BJ (cell line): Measurements from ENCODE around the gene NCAPD3. TPM values are rescaled to one million over a fixed set of nuclear protein-coding genes. Genes with fewer than 3 reads are reported as not detected.

Source experiments
- CTCF ChIA-PET: fragments of 350-600 bp; formaldehyde crosslinking; extraction: SDS; loops from one replicate; lab custom pipeline; 2021; ENCODE audit warnings: antibody characterized with exemption, inconsistent platforms; lab: Yijun Ruan, JAX
- POLR2A ChIA-PET: fragments of 300-600 bp; sonication (Branson Sonifier 250); formaldehyde crosslinking; extraction: SDS; loops from one replicate; lab custom pipeline; 2021; ENCODE audit warnings: antibody characterized with exemption; lab: Charles Lee
- DNase-seq: peaks from one replicate; pipeline ENCODE4 v3.0.0-alpha.2; 2011; ENCODE audit warnings: low read depth
- H3K27me3 ChIP-seq: 2 replicates; pipeline ENCODE4 v1.6.0; 2011; ENCODE audit warnings: low read length; ENCODE audit not compliant: control insufficient read depth, insufficient read depth
- H3K36me3 ChIP-seq: 2 replicates; pipeline ENCODE4 v1.5.1; 2011; ENCODE audit warnings: low read length; ENCODE audit not compliant: control insufficient read depth, insufficient read depth
- H3K4me3 ChIP-seq: 2 replicates; pipeline ENCODE4 v1.5.1; 2011; ENCODE audit warnings: low read depth, mild to moderate bottlenecking, control low read depth, low read length
- polyA plus RNA-seq: library from polyadenylated mRNA; depleted of rRNA; stranded (reverse); fragments of >200 nt; gene quantifications from 2 replicates; pipeline ENCODE4 v1.2.3, GENCODE V29; 2011
- TF ChIP-seq, protein P1 (sequence below): IDR thresholded peaks from 2 replicates; pipeline ENCODE4 v1.5.1; 2011; ENCODE audit warnings: low read depth, mild to moderate bottlenecking, control low read depth, inconsistent platforms, low read length, moderate library complexity; ENCODE audit not compliant: insufficient read depth

The NCAPD3 gene
- polyA plus RNA-seq, 1 experiment: 18.1 TPM

DNA sequence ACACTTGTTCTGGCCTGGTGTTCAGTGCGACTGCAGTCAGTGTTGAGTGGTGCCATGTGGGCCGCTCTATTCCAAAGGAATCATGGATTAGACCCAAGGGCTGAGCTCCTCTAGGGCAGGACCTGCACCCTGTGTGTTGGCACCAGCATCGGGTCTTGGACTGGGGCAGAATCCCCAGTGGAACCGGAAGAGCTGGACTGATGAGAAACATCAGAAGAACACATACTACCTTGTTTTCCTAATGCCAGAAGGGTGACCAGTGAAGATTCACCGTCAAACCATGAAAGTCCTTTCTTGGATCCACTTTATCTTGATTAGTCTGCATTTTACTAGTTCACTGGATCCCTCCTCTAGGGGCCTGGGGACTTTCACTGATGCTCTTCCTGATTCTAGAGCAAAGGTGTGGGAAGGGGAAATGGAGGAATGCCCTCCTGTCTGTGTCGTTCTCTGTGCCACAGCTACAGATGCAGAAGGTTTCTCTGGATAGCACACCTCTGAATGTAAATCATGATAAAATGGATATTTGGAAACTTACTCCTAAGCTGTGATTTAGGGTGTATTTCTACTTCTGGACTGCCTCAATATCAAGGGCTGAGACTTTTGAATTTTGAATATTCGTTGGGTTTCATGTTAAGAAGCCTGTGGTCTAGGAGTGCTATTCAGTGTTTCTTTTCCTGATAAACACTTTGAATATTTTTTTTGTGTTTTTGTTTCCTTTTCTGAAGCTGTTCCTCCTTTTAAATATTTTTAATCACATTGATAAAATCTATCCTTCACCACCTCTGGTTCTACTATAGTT, 41.4 kb upstream of the NCAPD3 start:
- TF ChIP-seq, protein P1, sequence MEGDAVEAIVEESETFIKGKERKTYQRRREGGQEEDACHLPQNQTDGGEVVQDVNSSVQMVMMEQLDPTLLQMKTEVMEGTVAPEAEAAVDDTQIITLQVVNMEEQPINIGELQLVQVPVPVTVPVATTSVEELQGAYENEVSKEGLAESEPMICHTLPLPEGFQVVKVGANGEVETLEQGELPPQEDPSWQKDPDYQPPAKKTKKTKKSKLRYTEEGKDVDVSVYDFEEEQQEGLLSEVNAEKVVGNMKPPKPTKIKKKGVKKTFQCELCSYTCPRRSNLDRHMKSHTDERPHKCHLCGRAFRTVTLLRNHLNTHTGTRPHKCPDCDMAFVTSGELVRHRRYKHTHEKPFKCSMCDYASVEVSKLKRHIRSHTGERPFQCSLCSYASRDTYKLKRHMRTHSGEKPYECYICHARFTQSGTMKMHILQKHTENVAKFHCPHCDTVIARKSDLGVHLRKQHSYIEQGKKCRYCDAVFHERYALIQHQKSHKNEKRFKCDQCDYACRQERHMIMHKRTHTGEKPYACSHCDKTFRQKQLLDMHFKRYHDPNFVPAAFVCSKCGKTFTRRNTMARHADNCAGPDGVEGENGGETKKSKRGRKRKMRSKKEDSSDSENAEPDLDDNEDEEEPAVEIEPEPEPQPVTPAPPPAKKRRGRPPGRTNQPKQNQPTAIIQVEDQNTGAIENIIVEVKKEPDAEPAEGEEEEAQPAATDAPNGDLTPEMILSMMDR: no peak
- ChIA-PET POLR2A (no interaction called here), CTCF (interaction anchor here (0.9 kb wide), 1 partner anchor 32 kb away, joined by 3 read pairs; no protein-coding TSS in a partner anchor)
- Histone ChIP-seq H3K27me3 (no peaks in the 10 kb centered on the region; the same call in none of the 2 replicates), H3K4me3 (no peak overlapping the region), H3K36me3 (peaks cover 9% of the 10 kb centered on the region)
- no peak for DNase-seq

DNA sequence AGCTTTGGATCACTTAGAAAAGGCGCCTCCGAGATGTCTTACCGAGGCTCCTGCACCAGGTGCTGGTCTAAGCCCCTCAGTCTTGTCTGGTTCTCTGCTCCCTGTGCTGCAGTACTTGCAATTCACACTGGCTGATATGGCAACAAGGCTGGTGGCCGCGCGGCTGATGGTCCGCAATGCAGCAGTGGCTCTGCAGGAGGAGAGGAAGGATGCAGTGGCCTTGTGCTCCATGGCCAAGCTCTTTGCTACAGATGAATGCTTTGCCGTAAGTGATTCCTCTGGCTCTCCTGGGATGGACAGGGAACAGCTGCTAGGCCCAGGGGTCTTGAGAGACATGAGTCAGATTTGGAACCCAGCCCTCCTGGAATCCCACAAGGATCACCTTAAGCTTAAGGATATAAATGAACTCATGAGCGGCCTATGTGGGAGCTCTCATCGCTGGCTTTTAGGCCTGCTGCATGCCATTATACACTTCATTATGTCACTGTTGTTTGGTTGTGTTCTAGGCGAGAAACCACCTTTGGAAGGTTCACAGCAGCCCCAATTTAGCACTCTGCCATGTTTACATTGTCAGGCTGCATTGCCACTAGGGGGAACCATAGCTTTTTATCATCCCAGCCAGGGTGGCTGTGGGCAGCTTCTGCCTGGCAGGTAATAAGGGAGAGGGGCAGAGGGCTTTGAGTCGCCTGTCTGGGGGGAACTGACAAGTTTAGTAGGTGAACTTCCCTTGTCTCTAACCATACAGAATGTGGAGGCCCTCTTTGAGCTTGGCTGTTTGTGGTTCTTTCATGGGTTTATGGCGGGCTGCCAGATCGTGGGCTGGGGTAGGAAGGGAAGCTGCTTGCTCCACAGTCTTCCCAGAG, 38.1 kb upstream of the NCAPD3 start:
- CTCF ChIA-PET: interaction anchor here (0.8 to 2.2 kb wide), 8 partner anchors 8 to 323 kb away, joined by 3 to 9 read pairs (median 4); partner anchors contain the start of genes ACAD8, GLB1L3 and THYN1
- Histone ChIP-seq H3K4me3 (no peak overlapping the region), H3K36me3 (peaks cover 15% of the 10 kb centered on the region), H3K27me3 (no peaks in the 10 kb centered on the region)
- TF ChIP-seq, protein P1: peak; percentile 60
- POLR2A ChIA-PET: no interaction called here
- DNase-seq: no peak

DNA sequence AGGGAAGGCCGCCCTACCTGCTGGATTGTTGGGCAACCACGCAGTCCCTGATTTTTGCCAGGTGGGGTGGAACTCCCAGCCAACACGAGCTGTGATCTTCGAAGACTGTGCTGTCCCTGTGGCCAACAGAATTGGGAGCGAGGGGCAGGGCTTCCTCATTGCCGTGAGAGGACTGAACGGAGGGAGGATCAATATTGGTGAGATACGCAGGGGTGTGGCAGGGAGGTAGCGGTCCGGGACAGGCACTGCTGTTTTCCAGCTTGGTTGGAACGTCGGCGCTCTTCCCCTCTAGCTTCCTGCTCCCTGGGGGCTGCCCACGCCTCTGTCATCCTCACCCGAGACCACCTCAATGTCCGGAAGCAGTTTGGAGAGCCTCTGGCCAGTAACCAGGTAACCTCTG, 37.2 kb upstream of the NCAPD3 start:
- CTCF ChIA-PET: interaction anchor here (1.1 to 2.2 kb wide), 6 partner anchors 10 to 22 kb away, joined by 3 to 9 read pairs (median 4); partner anchors contain the start of gene GLB1L3
- TF ChIP-seq, protein P1: no peak

DNA sequence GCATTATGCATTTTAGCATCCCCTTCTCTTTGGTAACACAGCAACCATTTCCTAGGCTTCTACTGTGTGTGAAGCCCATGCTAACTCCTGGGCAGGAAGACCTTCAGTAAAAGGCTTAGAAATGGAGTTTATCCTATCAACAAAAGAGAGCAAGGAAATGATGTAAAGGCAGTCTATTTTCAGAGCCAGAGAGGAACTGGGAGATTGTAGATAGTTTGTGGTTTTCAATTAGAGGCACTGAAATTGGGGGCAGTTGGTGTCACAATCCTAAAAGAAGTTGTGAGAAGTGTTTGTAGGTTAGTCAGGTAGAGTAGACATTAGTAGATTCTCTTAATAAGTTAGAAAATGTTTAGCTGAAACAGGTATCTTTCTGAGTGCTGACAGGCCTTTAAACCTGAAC, 36.7 kb upstream of the NCAPD3 start:
- CTCF ChIA-PET: interaction anchor here (1.4 to 1.9 kb wide), 2 partner anchors 11 to 13 kb away, joined by 3 to 9 read pairs; no protein-coding TSS in a partner anchor
- Histone ChIP-seq H3K36me3 (peaks cover 15% of the 10 kb centered on the region), H3K4me3 (no peak overlapping the region), H3K27me3 (no peaks in the 10 kb centered on the region)
- TF ChIP-seq, protein P1: no peak
- POLR2A ChIA-PET: no interaction called here
- DNase-seq: no peak

More for the DNA sequence above, 37.2 kb upstream of the NCAPD3 start:
- peaks cover 15% of the 10 kb centered on the region for H3K36me3 ChIP-seq
- no peak for DNase-seq
- no peak overlapping the region for H3K4me3 ChIP-seq
- POLR2A ChIA-PET: no interaction called here
- no peaks in the 10 kb centered on the region for H3K27me3 ChIP-seq

DNA sequence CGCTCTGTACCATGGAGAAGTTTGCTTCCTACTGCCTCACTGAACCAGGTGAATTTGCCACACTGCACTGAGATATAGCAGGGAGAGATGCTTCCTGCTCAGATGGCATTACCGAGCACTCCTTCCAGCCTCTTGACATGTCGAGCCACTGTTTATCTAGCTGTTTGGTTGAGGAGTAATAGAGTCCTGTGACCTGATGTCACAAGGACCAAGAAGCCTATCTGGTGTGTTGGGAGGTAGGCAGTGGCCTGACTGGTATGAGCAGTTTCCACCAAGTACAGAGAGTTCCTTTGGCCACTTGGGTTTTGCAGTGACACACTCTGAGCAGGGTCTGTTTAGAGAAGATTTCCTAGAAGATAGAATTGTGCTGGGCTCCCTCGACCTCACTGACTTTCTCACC, 34.8 kb upstream of the NCAPD3 start:
- CTCF ChIA-PET: no interaction called here
- no peak for DNase-seq
- H3K4me3 ChIP-seq: no peak overlapping the region
- TF ChIP-seq, protein P1: no peak
- H3K36me3 ChIP-seq: peaks cover 15% of the 10 kb centered on the region
- POLR2A ChIA-PET: no interaction called here
- no peaks in the 10 kb centered on the region for H3K27me3 ChIP-seq
